Activated T-cell treated with anti-CD3 and anti-CD28 coated beads, Interleukin-2, amount 50 U/mL, for 4 hours (primary cell): ENCODE measurements around the gene KAT2A. TPM values are rescaled to one million over a fixed set of nuclear protein-coding genes. Genes with fewer than 3 reads are reported as not detected.
A peak's percentile ranks its signal among the peaks of the same experiment; 100 is the strongest.

Source experiments
- ATAC-seq, 2 donors: fragments of 200-7000 bp; cut with Tn5 transposase; one replicate each; pipeline ENCODE4 v1.10.0; 2021
- DNase-seq: peaks from one replicate; pipeline ENCODE4 v3.0.0-alpha.2; 2020
- H3K27me3 Mint-ChIP-seq: one replicate; pipeline ENCODE4 v1.8.0; 2021; ENCODE audit warnings: low read depth, mixed read lengths
- H3K36me3 Mint-ChIP-seq: one replicate; pipeline ENCODE4 v1.8.0; 2022; ENCODE audit warnings: mixed read lengths; ENCODE audit not compliant: insufficient read depth
- H3K4me1 Mint-ChIP-seq: one replicate; pipeline ENCODE4 v1.8.0; 2021; ENCODE audit warnings: low read depth, mixed read lengths
- H3K4me3 Mint-ChIP-seq: one replicate; pipeline ENCODE4 v1.8.0; 2021; ENCODE audit warnings: mild to moderate bottlenecking, moderate library complexity, mixed read lengths
- H3K9me3 Mint-ChIP-seq: one replicate; pipeline ENCODE4 v1.8.0; 2021; ENCODE audit warnings: mixed read lengths
- total RNA-seq, 3 donors: library from RNA; stranded (reverse); gene quantifications; one replicate each; pipeline ENCODE4 v1.2.1, GENCODE V29; 2021

KAT2A gene
- total RNA-seq, 3 donors from 2014 or later, result 70.1 to 92.5 (median 82.4) TPM

DNA sequence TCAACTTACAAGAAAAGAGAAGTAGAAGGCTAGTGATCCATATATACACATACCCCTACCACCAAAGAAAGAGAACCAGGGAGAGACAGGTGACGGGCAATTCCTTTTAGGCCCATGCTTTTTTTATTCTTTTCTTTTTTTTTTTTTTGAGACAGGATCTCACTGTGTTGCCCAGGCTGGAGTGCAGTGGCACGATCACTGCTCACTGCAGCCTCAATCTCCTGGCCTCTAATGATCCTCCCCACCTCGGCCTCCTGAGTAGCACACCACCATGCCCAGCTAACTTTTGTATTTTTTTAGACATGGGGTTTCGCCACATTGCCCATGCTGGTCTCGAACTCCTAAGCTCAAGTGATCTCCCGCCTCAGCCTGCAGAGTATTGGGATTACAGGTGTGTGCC is 6.2 kb upstream of the KAT2A start:
- no peaks in the 10 kb centered on the region for H3K9me3 Mint-ChIP-seq
- no peaks in the 10 kb centered on the region for H3K27me3 Mint-ChIP-seq
- H3K4me3 Mint-ChIP-seq, result no peak overlapping the region
- ATAC-seq, result no peak
- peaks cover 40% of the 10 kb centered on the region for H3K36me3 Mint-ChIP-seq
- no peak for DNase-seq
- peaks cover 15% of the 10 kb centered on the region for H3K4me1 Mint-ChIP-seq

DNA sequence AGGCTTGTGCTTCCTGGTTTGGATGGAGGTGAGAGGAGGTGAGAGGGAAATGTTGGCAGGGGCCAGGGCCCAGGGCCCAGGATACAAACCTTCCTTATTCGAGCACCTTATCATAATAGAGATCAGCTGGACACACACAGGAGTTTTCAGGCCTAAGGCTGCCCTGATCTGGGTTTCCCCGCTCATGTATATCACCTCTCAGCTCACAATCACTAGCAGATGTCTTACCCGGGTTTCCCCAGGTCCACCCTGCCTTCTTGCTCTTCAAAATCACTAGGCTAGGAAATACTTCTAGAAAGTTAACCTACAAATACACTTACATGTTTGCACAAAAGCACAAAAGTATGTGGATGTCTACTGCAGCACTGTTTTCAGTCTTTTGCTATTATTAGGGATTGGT is 5.7 kb upstream of the KAT2A start:
- Mint-ChIP-seq H3K9me3 (no peaks in the 10 kb centered on the region), H3K27me3 (no peaks in the 10 kb centered on the region), H3K4me3 (no peak overlapping the region), H3K4me1 (peaks cover 9% of the 10 kb centered on the region), H3K36me3 (peaks cover 40% of the 10 kb centered on the region)
- ATAC-seq (no peak), DNase-seq (no peak)

DNA sequence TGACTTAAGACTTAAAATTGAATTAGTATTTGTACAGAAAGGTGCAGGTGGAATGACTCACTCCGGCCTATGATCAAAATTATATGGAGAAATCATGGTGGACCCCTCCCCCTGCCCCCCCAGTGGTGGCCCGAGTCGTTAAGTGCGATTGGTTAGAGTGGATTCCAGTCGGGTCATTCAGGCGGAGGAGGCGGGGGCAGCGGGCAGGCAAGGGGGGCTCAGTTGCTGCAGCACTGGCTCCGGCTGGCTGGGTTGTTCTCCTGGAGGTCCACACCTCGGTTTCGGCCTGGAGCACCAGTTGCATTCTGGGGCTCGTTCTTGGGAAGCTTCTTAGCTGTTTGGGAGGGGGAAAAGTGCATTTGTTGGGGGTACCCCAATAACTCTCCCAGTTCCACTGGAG is 4.4 kb upstream of the KAT2A start:
- H3K9me3 Mint-ChIP-seq, result no peaks in the 10 kb centered on the region
- DNase-seq (no peak), ATAC-seq (no peak)
- no peak overlapping the region for H3K4me3 Mint-ChIP-seq
- peaks cover 33% of the 10 kb centered on the region for H3K36me3 Mint-ChIP-seq
- H3K4me1 Mint-ChIP-seq, result peaks cover 4% of the 10 kb centered on the region
- H3K27me3 Mint-ChIP-seq, result no peaks in the 10 kb centered on the region

DNA sequence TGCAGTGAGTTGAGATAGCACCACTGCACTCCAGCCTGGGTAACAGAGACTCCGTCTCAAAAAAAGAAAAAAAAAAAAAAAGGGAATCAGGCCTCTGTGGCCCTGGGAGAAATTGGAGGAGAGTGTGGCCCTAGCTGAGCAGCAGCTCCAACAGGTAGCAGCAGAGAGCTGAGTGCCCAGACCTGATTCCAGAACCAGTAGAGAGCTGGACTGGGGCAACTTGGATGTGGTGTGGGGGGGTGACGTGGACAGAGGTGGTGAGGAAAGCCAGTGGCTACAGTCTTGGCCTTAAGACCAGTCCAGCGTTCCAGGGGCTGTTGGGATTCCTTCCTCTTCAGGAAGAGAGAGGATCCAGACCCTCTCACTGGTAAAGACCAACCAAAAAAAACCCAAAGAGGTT is 3.1 kb upstream of the KAT2A start:
- no peak for ATAC-seq
- Mint-ChIP-seq H3K4me3 (no peak overlapping the region), H3K27me3 (no peaks in the 10 kb centered on the region), H3K36me3 (peaks cover 29% of the 10 kb centered on the region), H3K9me3 (no peaks in the 10 kb centered on the region), H3K4me1 (peaks cover 7% of the 10 kb centered on the region)
- DNase-seq, result no peak

DNA sequence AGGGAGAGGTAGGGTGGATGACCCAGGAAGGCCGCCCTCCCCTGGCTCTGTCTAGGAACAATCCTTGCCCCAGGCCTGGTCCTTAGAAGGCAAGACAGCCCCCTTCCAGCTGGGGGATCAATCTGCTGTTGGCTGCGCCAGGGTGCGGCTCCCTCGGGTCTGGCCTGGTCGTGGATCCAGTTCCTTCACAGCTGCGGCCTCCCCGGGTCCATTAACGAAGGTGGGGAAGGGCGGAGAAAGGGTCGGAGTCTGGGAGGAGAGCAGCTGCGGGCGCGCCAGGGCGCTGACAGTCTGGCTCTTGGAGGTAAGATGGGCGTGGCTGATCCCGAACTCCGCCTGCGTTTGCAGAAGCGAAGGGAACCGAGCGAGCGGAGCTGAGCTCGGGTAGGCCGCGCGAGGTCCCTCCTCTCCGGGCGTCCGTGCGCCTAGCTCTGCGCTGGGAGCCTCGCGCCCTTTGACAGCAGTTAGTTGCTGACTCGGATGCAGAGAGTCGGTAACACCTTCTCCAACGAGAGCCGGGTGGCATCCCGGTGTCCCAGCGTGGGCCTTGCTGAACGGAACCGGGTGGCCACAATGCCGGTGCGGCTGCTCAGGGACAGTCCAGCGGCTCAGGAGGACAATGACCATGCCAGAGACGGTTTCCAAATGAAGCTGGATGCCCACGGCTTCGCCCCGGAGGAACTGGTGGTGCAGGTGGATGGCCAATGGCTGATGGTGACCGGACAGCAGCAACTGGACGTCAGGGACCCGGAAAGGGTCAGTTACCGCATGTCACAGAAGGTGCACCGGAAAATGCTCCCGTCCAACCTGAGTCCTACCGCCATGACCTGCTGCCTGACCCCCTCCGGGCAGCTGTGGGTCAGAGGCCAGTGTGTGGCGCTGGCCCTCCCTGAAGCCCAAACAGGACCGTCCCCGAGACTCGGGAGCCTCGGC is 1.5 kb upstream of the KAT2A start, which contains the start of gene HSPB9:
TSS of gene HSPB9 (plus strand) at position 434 of the 933 bp plus-strand sequence. CDS start at position 481, 47 bp downstream.
- Mint-ChIP-seq H3K4me3 (peak within 1 kb of the TSS; percentile 75), H3K27me3 (no peaks in the 10 kb centered on the region), H3K4me1 (peaks cover 10% of the 10 kb centered on the region), H3K36me3 (peaks cover 22% of the 10 kb centered on the region), H3K9me3 (no peaks in the 10 kb centered on the region)
- ATAC-seq (no peak), DNase-seq (no peak)

DNA sequence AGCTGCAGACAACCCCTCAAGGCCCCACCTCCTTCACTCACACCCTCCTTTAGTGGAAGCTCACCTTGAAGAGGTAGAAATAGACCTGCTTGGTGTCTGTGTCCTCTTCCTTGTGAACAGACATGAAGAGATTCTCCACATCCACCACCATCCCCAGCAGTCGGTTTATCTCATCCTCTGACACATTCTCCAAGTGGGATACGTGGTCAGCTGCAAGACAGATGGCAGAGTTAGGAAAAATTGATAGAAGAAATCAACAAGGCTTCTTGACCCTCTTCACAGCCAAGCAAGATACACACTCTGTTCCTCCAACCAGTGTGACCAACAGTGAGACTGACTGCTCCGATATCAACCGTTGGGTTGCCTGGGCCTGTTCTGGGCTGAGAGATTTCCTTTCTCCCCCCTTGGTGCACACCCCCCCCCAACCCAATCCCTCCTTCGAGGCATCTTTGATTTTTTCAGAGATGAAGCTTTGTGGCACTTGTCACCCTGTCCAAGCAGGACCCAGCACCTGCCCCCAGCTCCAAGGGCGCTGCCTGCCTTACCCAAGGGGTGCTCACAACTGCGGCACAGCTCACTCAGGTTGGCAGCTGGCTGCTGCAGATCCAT is 902 bp downstream of the KAT2A start:
- H3K4me1 Mint-ChIP-seq, result peaks cover 17% of the 10 kb centered on the region
- no peaks in the 10 kb centered on the region for H3K9me3 Mint-ChIP-seq
- no peaks in the 10 kb centered on the region for H3K27me3 Mint-ChIP-seq
- H3K4me3 Mint-ChIP-seq, result peak overlapping the region; percentile 75
- ATAC-seq (no peak), DNase-seq (no peak)
- H3K36me3 Mint-ChIP-seq, result peaks cover 18% of the 10 kb centered on the region

DNA sequence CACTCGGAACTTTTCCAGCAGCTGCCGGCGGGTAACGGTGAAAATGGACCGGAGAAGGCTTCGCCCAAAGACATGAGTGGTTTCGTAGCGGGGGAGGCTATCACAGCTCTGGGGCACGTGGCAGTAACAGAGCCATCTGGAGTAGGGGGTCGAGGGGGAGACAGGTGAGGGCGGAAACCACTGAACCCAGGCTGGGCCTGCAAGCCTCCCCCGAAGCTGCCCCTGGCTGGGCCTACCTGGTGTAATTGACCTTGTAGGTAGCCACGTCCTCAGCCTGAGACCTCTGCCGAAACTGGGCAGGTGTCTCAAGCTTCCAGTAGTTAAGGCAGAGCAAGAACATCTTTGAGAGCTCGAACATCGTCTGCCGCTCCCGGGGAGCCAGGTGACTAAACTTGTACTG is 1.9 kb downstream of the KAT2A start:
- no peaks in the 10 kb centered on the region for H3K9me3 Mint-ChIP-seq
- H3K36me3 Mint-ChIP-seq, result peaks cover 18% of the 10 kb centered on the region
- H3K4me1 Mint-ChIP-seq, result peaks cover 20% of the 10 kb centered on the region
- peak overlapping the region; percentile 11 for H3K4me3 Mint-ChIP-seq
- no peaks in the 10 kb centered on the region for H3K27me3 Mint-ChIP-seq
- no peak for DNase-seq
- ATAC-seq, result no peak

DNA sequence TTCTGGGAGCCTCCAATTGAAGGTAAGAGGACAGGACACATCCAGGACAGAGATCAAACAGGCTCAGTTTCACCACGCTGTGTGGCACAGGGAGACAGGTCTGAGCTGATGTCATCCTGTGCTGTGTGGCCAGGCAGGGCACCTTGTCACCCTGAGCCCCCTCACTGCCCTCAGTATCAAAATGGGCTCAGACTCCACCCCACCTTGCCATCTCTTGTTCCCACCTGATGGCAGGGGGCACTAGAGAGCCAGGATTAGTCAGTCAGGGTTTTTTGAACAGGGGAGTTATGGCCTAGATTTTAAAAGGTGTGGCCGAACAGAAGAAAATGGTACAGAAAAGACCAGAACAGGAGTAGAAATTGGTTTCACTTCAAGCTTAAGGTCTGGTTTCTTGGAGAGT is 2.6 kb downstream of the KAT2A start:
- no peak for ATAC-seq
- Mint-ChIP-seq H3K36me3 (peaks cover 19% of the 10 kb centered on the region), H3K4me1 (peaks cover 20% of the 10 kb centered on the region), H3K9me3 (no peaks in the 10 kb centered on the region), H3K27me3 (no peaks in the 10 kb centered on the region), H3K4me3 (peak overlapping the region; percentile 1)
- peak; percentile 35 for DNase-seq

DNA sequence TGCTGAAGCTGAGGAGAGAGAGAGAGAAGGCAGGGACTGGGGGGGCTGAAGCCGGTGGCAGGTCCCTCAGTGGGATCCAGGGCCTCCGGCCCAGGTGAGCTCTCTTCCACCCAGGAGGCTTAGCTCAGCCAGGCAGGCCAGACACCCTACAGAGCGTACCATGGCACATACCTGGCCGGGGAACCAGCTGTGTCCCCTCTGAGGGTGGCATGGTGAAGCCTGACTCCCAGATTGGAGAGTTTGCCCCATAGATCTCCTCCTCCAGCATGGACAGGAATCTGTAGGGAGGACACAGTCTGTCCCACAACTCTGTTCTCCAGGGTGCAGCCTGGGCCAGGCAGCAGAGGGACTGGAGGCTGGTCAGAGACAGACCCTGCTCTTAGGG is 3.0 kb downstream of the KAT2A start:
- peaks cover 19% of the 10 kb centered on the region for H3K36me3 Mint-ChIP-seq
- no peak overlapping the region for H3K4me3 Mint-ChIP-seq
- H3K4me1 Mint-ChIP-seq, result peaks cover 20% of the 10 kb centered on the region
- DNase-seq, result no peak
- H3K9me3 Mint-ChIP-seq, result no peaks in the 10 kb centered on the region
- ATAC-seq, result no peak
- no peaks in the 10 kb centered on the region for H3K27me3 Mint-ChIP-seq

DNA sequence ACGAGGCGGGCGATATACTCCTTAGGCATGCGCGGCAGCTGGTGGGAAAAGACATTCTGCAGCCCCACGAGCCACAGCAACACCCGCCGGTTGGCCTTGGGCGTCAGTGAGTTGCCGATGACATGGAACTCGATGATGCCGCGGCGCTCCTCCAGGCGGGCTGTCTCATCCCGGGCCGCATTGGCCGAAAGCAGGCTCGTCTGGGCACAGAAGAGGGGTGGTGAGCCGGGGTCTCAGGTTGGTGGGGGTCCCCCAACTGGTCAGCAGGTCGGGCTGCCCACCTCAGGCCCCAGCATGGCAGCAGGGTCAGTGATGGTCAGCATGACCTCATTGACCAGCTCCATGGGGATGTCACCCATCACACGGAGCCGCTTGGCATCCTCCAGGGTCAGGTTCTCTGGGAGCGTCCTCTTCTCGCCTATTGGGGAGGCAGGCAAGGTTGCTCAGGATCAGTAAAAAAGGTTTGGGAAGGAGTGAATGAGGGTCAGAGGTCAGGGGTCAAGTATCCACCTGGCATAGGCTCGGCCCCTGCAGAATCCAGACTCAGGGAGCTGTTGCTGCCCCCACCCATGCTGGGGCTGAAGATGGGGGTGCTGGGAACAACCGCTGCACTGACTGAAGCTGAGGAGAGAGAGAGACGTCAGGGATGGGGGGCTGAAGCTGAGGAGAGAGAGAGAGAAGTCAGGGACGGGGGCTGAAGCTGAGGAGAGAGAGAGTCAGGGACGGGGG is 3.6 kb downstream of the KAT2A start:
- Mint-ChIP-seq H3K36me3 (peaks cover 19% of the 10 kb centered on the region), H3K27me3 (no peaks in the 10 kb centered on the region), H3K4me3 (no peak overlapping the region), H3K4me1 (peaks cover 25% of the 10 kb centered on the region), H3K9me3 (no peaks in the 10 kb centered on the region)
- DNase-seq (no peak), ATAC-seq (no peak)

DNA sequence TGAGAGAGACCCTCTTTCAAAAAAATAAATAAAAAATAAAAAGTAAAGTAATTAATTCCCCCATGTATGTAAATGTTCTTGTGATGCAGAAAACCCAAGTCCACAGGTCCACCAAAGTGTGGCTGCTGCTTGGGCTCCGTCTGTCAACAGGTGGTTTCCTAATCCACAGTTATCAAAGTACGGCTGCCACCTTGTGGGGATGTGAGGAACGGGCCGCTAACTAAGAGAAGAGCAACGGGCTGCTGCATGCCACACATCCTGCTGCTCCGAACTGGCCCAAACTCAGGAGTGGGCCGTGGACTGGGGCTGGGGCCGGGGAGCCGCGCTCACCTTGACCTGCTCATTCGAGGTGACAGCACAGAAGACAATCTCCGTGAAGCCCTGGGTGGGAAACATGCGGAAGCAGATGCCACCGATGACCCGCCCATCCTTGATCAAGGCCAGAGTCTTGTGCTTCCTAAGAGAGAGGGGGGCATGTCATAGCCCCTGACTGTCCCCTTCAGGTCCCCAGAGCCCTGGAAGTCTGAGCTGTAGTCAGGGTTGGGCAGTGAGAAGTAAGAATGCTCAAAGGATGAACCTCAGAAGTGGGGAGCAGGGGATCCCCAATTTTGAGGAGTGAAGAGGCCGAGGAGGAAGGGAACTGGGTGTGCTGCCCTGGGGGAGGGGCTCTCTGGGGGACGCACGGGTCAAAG is 4.3 kb downstream of the KAT2A start:
- ATAC-seq (peak; percentile 12 to 17), DNase-seq (peak; percentile 79)

DNA sequence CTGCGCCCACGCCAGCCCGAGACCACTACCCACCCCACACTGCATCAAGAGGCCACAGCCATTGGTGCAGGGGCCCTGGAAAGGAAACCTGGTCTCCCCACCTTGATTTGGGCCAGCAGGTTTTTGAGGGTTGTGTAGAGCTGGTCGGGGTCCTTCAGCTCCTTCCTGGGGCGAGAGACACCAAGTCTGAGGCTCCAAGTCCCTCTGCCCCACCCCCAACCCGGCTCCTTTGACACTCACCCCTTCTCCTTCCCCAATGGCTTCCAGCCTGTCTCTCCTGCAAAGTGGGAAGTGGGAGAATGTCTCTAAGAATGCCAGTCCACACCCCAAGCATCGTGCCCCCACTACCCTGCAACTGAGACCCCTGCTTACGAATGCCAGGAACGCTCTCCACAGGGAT is 7.0 kb downstream of the KAT2A start:
- Mint-ChIP-seq H3K4me3 (no peak overlapping the region), H3K4me1 (peaks cover 41% of the 10 kb centered on the region), H3K27me3 (no peaks in the 10 kb centered on the region), H3K9me3 (no peaks in the 10 kb centered on the region), H3K36me3 (peaks cover 20% of the 10 kb centered on the region)
- DNase-seq, result no peak
- ATAC-seq, result no peak

More for the DNA sequence above, 4.3 kb downstream of the KAT2A start:
- Mint-ChIP-seq H3K27me3 (no peaks in the 10 kb centered on the region), H3K36me3 (peaks cover 19% of the 10 kb centered on the region), H3K4me1 (peaks cover 31% of the 10 kb centered on the region), H3K9me3 (no peaks in the 10 kb centered on the region), H3K4me3 (no peak overlapping the region)

DNA sequence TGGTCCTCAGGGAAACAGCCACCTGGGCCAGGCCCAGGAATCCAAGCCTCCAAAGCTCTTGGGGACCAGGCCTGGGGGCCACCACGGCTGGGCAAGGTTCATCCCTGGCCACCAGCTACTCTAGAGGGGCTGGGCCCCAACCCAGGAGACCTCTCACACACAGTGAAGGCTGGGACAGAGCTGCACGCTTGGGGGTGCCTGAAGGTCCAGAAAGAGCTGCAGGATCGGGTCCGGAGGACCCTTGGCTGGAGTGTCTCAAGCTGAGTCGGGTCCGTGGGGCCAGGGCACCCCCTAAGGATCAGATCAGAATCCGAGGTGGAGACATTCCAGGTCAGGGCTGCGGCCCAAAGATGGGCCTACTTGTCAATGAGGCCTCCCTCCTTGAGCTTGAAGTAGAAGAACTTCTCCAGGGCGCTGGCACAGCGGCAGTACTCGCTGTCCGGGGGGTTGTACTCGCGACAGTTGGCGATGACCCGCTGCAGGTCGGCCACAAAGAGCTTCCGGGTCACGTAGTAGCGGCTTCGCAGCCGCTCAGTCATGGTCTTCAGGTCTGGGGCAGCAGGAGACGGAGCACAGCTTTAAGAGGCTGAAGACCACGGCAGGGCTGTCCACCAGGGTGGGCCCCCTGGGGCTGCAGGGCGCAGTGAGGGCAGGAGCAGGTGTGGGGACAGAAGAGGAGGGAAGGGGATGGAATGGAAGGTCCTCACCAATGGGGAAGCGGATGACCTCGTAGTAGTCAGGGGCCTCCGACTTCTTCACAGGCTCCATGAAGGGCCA is 7.7 kb downstream of the KAT2A start:
- Mint-ChIP-seq H3K9me3 (no peaks in the 10 kb centered on the region), H3K4me3 (no peak overlapping the region), H3K36me3 (peaks cover 19% of the 10 kb centered on the region), H3K27me3 (no peaks in the 10 kb centered on the region), H3K4me1 (peaks cover 42% of the 10 kb centered on the region)
- no peak for DNase-seq
- ATAC-seq, result no peak
